ENCODE results near the gene ADGRD1.
"Not testable (repeated sequence)": the region's sequence is repeated elsewhere in the genome, so short reads cannot be mapped to it uniquely, and the experiment has no call there.

DNA sequence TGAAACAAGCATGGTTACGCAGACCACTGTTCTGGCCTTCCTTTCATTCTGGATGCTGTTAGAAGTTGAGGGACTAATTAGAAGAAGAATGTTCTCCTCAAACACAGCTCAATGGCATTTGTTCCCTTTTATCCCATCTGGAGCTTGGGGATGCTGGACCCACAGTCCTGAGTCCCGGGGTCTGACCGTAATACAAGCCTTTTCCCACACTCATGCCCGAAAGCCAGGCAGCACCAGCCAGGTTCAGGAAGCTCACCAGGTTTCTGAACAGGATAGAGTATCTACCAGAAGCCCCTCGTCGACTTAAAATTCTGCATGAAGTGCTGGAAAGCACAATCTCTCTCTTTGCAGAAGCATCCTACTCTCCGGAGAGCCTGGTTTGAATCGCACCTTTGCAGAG, 165.6 kb downstream of the ADGRD1 start:
- TF ChIP-seq POLR2AphosphoS5 (IDR thresholded peaks at IDR 0.05; ENCODE audit: low read depth, low read length); RBBP5 (IDR thresholded peaks at IDR 0.05; ENCODE audit: borderline replicate concordance, low read depth, low read length); SRF (IDR thresholded peaks at IDR 0.05; ENCODE audit: low read depth, low read length); CREB1 (IDR thresholded peaks at IDR 0.05): not testable (repeated sequence)

Data from H1 (cell line).